Epithelial cell of esophagus (primary cell): ENCODE data around the gene CPNE4.

Source experiments
- DNase-seq: peaks from one replicate; pipeline ENCODE4 v3.0.0; 2010; ENCODE audit warnings: low read depth
- H3K4me3 ChIP-seq: 2 replicates; pipeline ENCODE4 v1.5.1; 2011; ENCODE audit warnings: mild to moderate bottlenecking, low read length, control low read depth
- TF ChIP-seq, protein P1 (sequence below): IDR thresholded peaks from 2 replicates; pipeline ENCODE4 v1.5.1; 2011; ENCODE audit warnings: low read depth, mild to moderate bottlenecking, low read length, control low read depth, inconsistent platforms; ENCODE audit not compliant: insufficient read depth; ENCODE audit errors: missing control alignments

CPNE4 gene

DNA sequence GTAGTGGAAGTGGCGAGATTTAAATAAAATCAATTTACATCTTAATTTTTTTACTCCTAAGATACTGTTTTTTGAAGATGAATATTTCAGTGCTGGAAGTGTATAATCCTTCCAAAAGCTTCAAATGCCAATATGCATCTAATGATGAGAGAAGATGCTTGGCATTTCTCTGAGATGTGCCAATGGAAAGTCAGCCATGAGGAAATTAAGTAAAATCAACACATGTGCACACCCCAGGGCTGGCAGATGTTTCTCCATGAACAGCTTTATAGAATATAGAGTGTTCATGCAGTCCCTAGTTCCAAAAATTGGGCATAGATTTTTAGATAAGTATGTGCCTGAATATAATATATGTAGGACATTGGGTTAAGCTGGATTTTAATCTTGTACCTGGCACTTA, 90.1 kb downstream of the CPNE4 start:
- no peak for DNase-seq
- TF ChIP-seq, protein P1, sequence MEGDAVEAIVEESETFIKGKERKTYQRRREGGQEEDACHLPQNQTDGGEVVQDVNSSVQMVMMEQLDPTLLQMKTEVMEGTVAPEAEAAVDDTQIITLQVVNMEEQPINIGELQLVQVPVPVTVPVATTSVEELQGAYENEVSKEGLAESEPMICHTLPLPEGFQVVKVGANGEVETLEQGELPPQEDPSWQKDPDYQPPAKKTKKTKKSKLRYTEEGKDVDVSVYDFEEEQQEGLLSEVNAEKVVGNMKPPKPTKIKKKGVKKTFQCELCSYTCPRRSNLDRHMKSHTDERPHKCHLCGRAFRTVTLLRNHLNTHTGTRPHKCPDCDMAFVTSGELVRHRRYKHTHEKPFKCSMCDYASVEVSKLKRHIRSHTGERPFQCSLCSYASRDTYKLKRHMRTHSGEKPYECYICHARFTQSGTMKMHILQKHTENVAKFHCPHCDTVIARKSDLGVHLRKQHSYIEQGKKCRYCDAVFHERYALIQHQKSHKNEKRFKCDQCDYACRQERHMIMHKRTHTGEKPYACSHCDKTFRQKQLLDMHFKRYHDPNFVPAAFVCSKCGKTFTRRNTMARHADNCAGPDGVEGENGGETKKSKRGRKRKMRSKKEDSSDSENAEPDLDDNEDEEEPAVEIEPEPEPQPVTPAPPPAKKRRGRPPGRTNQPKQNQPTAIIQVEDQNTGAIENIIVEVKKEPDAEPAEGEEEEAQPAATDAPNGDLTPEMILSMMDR: no peak
- H3K4me3 ChIP-seq: no peak overlapping the region

DNA sequence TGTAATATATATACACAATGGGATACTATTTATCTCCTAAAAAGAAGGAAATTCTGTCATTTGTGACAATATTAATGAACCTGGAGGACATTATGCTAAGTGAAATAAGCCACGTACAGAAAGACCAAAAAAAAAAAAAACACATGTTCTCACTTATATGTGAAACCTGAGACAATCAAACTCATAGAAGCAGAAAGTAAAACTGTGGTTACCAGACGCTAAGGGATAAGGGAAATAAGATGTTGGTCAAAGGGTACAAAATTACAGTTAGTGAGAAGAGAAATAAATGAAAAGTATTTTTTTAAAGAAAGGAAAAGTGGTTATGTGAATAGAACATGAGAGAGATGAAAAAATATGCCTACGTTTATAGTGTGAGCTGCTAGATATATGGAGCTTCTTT, 101.1 kb downstream of the CPNE4 start:
- TF ChIP-seq, protein P1: no peak
- H3K4me3 ChIP-seq: no peak overlapping the region
- no peak for DNase-seq

DNA sequence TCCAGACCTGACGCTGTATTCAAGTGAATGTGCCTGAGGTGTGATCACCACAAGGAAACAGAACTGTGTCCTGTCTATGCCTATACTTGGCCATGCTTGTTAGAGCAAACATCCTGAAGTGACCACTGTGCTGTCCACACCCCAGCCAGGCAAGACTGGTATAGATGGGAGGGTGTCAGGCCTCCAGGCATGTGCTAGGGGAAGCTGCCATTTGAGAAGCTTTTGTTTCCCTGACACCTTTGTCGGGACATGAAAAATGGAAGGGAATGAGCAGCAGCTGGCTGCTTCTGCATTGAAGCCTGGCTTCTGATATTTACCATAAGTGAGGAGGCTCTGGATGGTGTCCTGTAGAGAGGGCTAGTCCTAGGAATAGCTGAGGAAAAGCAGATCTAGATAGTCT, 106.2 kb downstream of the CPNE4 start:
- TF ChIP-seq, protein P1: no peak
- no peak overlapping the region for H3K4me3 ChIP-seq
- DNase-seq: no peak

DNA sequence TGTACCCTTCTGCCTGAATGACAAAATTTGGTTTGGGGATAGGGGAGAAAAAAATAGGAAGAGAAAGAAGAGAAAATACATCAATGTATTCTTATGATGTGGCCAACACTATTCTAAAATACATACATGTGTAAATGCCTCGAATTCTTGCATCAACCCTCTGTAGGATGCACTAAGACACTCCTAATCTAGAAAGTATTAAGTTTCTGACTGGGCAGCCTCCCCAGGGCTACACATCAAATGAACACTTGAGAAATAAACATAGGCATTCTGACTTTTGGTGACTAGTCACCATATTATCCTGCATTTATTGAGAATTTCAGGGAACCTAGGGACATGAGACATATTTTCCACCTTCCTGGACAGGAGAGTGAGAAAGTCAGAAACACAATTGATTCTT, 109.2 kb downstream of the CPNE4 start:
- no peak for DNase-seq
- TF ChIP-seq, protein P1: no peak
- no peak overlapping the region for H3K4me3 ChIP-seq

DNA sequence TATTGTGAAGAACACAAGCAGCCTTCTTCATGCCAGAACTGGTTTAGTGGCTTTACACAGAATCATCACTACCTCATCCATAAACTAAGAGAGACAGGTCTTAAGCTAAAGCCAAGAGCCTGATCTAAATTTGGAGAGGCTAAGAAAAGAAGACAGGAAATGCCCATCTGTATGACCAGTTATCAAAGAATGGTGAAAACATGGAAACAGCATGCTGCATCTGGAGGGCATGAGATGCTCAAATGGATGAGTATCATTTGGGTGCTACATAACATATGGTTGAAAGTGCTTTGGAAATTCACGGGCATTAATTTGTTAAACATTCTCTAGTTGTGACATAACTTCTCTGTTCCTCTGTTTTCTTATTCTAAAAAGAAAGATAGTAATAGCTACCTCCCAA, 112.5 kb downstream of the CPNE4 start:
- no peak for DNase-seq
- H3K4me3 ChIP-seq: no peak overlapping the region
- TF ChIP-seq, protein P1: no peak

DNA sequence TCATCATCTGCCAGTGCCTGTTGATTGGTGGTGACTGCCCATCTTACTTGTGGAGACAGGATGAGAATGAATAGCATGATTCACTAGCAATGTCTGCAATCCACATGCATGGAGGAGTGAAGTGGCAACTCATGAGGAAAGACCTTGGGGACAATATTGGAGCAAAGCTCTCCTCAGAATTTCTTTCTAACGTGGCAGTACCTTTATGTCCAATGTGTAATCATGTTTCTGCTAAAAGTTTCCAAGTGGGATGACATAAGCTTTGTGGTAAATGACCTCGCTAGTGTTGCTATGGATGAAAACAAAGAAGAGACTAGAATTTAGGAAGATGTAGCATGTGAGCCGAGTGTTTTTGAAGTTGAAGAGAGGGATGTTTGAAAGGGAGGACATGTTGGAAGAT, 117.8 kb downstream of the CPNE4 start:
- peak; percentile 41 for DNase-seq
- no peak overlapping the region for H3K4me3 ChIP-seq
- TF ChIP-seq, protein P1: no peak

DNA sequence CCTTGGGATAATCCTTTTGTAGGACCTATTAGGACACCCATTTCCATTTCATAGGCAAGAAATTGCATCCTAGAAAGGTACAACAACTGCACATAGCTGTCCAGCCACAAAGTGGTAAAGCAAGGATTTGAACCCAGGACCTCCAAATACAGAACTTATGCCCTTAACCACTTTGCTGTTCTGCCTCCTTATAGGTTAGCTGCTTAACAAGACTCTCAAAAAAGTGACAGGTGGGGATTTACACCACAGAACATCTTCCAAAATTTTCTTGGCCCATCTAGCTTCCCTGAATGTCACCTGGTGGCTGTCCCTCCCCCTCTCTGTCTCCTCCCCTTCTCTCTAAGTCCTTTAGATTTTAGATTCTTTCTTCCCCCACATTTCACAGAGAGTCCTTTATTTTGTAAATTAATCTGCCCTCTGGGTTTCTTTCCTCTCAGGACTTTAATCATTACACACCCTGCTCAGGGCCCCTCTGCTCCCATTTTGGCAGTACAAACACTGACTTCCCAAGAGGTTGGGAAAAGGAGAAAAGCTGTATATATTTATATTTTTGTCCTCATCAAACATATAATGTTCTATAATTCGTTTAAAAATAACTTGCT, 120.6 kb downstream of the CPNE4 start:
- no peak overlapping the region for H3K4me3 ChIP-seq
- DNase-seq: no peak
- TF ChIP-seq, protein P1: no peak
